Measurements from ENCODE around the gene RALGAPA2.

The RALGAPA2 gene

DNA sequence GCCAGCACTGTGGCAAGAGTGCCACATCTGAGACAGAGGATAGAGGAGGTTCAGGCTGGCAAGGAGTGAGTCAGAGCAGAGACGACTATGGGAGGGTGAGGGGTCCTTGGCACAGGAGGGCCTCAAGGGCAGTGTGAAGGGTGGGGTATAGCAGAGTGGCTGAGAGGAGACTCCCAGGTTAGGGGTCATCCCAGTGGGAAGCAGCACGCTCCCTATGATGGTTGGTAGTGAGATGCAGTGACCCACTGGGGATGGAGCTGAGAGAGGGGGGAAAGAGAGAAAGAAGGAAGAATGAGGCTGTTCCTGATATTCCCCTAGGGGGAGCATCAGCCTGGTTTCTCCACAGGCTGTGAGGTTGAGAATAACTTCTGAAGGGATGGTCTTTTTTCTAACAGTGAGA, 247.2 kb downstream of the RALGAPA2 start:
- DNase-seq (ENCODE audit: low spot score): no peak

DNA sequence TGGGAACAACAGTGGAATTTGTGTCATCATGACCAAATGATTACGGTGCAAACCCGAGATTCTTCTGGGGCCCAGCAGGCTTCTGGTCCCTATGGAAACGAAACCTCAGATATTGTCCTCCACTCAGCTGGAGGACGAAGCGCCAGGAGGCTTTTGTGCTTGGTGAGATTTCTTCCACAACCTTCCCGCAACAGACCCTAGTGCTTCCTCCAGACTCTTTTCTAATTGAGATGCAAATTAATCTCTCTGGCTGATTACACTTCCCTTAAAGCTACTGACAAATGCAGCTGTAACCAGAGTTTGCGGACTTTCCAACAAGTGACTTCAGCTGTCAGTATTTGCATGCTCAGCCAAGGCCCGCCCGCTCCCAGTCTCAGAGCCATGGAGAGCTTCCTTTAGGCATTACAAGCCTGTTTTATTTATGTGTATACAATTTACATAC, 248.5 kb downstream of the RALGAPA2 start:
- DNase-seq (ENCODE audit: low spot score): no peak

DNA sequence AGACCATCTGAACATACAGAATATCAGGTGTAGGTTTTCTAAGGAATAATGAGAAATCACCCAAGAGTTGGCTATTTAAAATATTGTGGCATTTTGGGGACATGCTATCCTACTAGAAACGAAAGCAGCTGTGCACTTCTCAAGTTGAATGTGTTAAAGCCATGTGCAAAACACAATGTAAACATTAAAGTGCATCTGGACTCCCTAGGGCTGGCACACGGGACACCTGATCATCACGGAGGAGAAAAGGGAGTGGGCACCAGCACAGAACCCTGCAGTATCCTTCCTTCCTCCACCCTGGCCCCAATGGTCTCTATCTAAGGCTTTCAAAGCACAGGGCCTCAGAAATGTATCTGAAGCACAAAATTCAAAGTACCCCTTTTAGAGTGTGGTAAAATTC, 250.3 kb downstream of the RALGAPA2 start:
- DNase-seq (ENCODE audit: low spot score): no peak

DNA sequence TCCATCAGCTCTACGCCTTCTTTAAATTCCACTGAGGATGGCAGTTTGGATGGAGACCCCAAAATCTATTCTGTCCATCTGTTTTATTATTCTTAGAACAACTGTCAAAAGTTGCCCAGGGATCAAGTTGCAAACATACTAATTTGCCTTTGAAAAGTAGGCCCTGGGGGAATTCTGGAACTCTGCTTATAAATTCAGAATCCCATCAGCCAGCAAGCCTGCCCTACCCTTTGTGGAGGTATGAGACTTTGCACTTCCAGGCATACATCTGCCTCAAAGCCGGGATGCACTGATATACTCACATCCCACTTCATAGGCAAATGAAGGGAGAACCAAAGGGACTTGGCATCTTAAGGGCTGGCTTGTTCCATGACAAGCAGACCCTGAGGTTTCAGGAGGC, 250.9 kb downstream of the RALGAPA2 start:
- no peak for DNase-seq (ENCODE audit: low spot score)

DNA sequence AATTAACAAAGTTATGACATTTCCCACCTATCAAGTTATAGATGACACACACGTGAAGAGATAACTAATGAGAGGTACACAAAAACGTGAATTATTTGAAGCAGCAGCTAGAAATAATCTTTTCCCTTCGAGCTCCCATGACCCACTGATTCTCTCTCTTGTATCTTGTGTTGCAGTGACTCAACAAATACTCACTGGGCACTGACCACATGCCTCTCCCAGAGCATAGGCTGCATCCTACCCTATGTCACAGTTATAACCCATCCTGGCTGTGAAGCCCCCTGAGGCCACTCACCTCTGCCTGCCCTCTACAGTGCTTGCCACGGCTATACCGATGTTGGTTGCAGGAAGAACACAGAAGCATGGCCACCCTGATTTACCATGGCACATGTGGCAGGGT, 252.7 kb downstream of the RALGAPA2 start:
- DNase-seq (ENCODE audit: low spot score): no peak

DNA sequence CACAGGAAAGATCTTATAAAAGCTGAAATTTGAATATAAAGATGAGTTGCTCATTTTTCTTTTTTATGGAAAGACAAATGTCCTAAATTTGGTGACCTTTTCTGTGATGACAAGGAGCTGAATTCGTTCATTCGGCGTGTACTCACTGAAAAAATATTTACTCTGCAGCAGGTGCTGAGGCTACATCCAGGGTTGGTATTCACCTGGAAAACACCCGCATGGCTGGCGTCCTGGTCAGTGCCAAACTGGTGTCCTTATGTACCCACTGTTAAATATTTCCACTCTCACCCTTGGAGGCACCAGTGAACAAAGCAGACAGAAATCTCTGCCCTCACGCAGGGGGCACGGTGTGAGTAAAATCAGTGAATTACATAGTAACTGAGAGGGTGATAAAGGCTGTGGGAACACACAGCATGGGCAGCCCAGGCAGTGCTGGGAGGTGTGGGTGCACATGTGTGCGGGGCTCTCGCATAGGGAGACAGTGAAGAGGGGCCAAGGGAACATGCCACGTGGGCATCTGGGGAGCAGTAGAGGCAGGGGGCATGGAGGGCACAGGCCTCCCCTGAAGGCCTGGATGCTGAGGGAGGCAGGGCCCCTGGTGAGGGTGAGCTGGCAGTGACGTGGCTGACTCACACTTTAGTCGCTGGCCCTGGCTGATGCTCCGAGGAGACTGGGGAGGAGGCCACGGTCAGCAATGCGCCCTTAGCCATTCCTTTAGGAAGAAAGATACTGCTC, 254.9 kb downstream of the RALGAPA2 start:
- DNase-seq (ENCODE audit: low spot score): no peak

DNA sequence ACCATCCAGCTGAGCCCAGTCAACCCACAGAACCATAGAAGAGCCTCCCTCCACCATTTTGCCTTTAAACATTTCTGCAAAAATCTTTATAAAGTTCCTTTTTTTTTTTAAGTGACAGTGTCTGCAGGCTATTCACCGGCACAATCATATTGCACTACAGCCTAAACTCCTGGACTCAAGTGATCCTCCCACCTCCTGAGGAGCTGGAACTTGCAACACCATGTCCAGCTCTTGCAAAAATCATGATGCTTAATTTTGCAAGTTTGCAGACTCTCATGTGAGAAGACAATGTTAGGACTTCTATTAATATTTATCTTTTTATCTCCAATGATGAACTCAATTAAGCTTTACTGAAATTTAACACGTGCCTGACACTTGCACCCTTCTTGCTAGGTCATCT, 255.7 kb downstream of the RALGAPA2 start:
- no peak for DNase-seq (ENCODE audit: low spot score)

DNA sequence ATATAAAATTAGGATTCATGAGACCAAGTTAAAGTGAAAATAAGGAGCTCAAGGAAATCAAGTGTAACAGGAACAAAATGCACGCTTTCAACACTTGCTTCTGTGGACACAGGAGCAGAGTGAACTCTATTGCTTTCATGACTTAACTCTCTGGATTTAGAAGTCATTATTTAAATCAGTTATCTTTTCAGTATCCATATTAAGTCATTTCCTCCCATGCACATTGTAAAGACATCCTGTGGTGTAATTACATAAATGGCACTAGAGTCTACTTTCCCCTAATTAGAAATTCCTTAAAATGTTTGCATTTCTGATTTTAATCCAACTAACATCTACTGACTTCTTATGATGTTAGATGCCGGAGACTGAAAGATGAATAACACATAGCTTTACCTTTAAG, 256.5 kb downstream of the RALGAPA2 start:
- no peak for DNase-seq (ENCODE audit: low spot score)

DNA sequence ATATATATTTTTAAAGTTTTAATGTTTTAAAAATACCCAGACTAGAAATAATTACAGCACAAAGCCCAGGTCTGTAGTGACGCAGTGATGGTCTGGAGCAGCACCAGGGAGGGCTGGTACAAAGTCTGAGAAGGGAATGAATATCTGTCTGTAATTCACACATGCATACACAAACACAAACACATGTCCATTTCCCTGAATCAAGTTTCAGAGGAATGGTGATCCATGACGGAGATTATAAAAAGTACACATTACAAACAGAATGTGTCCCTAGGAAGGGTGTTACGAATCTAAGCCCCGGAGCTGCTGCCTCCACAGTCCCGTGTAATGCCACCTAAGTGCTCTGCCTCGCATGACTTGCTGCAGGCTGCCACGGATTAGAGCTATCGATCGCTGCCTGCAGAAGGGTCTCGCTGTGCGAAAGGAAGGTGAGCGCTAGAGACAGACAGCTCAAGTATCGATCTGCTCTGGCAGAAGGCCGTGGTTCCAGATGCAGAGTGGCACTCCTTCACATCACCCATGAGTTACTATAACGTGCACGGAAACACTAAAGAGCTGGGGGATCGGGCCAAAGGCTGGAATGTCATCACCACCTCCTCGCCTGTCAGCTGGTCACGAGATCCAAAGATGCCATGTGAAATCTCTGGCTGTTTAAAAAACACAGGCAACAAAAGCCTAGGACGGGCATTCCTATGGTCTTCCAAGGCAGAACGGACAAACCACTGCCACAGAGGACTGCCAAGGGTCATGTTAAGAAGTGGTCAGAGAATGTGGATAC, 257.4 kb downstream of the RALGAPA2 start:
- no peak for DNase-seq (ENCODE audit: low spot score)

DNA sequence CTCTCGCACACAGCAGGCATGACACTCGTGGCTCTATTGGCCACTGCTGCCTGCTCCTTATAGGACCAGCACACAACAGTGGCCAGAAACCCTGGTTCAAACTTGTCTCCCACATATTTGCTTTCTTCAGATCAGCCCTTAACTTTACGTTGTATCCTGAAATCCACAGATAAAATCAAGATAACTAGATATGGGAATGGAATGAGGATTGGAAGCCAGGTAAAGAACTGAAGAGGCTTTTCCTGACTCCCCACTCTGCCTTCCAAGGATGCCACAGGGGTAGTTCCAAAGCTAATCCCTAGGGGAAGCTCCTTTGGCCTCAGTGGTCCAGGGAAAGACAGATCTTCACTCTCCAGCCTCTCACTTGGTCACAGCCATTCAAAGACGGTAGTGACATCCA, 258.1 kb downstream of the RALGAPA2 start:
- DNase-seq (ENCODE audit: low spot score): no peak

DNA sequence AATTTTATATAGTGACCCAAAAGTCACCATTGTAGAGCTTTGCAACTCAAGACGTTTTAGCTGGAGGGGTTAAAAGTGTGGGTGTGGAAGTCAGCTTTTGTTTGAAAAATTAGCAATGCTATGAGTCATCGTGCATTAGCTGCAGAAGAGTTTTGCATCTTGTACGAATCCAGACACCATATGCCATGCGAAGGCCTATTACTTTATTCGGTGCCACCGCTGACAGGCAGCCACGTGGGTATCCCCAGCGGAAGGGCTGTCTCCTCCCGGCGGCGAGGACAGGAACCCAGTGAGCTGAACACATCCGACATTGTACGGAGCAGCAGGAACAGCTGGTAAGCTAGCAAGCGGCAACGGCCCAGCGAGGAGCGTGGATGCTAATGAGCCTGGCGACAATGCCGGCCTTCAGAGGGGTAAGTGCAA, 260.2 kb downstream of the RALGAPA2 start:
- DNase-seq (ENCODE audit: low spot score): no peak

DNA sequence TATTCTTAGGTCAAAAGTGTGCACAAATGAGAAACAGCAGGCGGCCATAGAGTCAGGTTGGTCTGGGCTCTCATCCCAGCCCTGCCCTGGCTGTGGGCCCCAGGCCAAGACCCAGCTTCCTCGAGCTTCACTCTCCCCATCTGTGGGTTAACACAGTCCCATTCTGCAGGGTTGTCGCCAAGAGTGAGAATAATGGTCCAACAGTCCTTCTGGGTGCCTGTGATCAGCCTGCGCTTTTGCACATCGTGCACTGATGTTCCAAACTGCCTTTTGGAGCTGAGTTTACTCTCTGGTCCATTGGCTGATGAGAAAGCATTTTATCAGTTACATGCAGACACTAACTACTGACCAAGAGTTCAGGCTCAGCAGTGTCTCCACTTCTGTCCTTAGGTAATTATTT, 261.9 kb downstream of the RALGAPA2 start:
- DNase-seq (ENCODE audit: low spot score): no peak

DNA sequence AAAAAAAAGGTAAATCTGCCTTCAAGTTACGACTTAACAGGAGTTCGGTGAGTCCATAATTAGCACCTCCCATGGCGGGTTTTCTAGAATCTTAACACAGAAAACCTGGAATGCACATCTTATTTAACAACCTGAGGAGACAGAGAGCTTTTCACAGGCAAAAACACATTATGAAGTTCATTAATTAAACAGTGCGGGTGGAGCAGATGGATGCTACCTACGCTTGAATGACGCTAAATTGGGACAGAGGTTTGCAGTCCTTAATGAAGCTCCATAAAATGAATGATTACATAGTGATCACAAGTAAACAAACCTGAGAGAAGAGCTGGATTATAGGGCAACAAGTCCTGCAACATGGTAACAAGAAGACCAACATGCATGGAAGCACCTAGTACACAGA, 263.6 kb downstream of the RALGAPA2 start:
- no peak for DNase-seq (ENCODE audit: low spot score)

DNA sequence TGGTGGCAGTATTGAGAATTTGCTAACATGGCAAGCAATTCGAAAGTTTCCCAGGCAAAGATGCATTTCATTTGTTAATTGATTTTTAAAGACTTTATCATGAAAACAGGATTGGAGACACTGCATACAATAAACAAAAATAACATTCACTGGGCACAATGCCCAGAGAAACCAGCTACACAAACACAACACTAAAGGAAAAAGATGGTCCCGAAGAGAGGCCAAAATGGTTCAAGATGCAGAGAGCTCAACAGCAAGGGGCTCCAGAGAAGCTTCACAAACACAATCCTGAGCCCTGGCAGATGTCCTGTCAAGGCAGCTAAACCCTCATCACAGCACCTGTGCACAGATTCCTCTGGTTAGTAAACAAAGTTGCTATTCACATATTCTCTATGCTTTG, 265.2 kb downstream of the RALGAPA2 start:
- DNase-seq (ENCODE audit: low spot score): no peak

DNA sequence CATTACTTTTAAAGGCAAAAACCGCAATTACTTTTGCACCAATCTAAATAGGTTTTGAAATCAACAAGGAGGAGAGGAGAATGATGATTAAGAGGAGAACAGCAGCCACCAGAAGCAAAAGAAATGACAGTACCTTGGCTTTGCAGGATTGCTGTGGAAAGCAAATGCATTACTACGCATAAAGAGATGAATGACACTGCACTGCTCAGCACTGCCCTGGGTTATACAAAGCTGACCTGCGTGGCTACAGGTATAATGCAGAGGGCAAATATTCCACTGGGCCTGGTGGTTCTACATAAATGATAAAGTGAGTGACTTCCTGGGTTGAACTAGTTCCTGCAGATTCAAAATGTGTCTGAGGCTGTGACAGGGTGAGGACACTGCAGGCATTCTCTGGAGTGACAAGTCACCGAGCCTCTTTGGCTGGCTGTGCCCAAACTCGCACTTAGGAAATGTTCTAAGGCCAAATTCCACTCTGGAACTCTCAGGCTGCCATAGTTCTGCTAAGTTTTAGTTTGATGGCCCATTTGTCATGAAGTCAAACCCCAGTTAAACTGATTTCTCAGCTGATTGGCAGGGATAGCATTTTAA, 265.9 kb downstream of the RALGAPA2 start:
- no peak for DNase-seq (ENCODE audit: low spot score)

DNA sequence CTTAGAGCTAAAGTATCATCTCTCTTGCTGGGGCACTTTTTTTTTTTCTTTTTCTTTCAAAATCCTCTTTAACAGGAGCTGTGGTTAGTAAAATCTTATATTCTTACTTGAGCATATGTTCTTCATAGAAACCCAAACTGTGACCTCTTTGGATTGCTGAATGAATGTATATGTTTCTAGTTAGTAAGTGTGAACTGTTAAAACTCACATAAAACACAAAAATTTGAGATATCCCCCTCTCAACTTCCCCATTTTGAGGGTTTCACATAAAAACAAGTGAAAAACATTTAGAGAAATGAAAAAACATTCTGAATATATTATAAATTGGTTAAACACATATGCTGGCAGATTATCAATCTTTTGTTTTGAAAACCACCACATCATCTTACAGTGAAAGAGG, 266.4 kb downstream of the RALGAPA2 start:
- DNase-seq (ENCODE audit: low spot score): no peak

DNA sequence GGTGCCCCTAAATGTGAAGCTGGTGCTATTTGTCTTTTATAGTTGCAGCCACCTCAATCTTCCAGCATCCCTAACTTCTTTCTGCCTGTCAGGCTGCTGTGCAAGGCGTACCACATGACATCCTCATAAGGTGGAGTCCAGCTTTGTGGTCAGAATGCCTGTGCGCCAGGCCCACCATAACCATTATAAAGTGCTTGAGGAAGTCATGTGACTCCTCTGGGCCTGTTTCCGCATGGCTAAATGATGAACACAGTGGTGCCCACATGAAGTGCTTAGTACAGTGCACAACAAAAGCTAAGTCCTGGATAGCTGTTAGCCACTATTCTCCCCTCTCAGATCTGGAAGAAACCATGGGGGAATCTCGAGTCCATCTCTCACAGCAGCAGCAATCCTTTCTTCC, 268.9 kb downstream of the RALGAPA2 start:
- DNase-seq (ENCODE audit: low spot score): no peak

DNA sequence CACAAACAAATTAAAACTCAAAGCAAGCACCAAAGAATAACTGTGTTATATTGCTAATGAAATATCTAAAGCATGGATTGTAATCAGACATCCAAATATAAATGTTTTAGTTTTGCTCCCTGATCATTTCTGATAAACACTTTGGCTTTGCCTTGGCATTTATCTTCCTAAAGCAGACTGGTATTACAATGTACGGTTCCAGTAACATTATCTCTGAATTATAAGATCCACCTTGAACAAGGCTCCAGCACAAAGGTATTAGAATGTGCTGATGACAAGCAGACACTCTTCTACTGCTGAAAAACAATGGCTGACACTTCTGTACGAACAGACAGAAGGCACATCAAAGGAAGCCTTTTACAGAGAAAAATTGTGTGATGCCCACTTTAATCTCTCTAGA, 270.0 kb downstream of the RALGAPA2 start:
- no peak for DNase-seq (ENCODE audit: low spot score)

DNA sequence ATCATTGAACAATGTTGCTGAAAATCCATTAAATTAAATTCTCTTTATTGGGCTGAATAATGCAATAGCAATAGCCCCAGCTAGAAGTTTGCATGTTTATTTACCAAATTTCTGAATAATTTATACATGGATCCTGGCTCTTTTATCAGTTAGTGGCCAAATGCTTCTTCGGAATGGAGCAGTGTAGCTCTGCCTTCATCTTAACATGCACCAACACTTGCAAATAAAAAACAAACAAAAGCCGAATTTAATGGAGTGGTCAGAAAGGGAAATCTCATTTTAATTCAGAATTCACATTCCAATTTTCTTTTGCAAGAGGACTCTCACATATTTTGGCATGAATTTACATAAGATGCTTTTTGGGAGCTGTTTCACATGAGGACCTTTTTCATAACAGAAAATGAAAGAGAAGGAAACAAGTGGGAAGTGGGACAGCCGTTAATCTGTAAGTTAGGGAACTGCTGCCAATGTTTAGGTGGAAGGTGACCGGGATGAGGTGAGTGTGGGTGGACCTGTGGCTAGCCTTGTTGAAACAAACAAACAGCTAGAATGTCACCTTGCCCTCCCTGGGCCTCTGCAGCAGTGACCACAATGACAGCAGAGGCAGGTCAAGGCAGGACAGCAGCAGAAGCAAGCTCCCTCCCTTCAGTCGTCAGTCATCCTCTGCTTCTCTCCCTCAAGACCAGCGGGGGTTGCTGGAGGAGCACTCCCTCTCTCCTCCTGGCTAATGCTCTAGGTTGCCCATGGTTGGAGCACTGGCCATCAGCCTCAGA, 271.4 kb downstream of the RALGAPA2 start:
- no peak for DNase-seq (ENCODE audit: low spot score)

DNA sequence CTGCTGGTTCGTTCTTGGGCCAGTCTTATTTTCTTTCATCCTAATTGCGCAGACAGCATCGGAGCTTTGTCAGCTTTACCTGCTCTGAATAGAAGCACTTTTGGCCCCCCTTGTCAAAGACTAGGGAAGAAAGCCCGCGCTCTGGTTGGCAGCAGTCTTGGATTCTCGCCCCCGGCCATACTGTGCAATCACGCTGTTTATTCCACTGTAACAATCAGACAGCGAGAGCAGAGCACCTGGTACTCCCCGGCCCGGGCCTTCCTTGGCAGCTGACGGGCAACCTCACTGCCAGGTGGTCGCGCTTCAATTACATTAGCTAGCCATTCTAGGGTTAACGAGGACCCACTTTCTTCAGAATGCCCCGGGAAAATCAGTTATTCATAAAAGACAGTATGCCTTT, 272.0 kb downstream of the RALGAPA2 start:
- DNase-seq (ENCODE audit: low spot score): no peak

DNA sequence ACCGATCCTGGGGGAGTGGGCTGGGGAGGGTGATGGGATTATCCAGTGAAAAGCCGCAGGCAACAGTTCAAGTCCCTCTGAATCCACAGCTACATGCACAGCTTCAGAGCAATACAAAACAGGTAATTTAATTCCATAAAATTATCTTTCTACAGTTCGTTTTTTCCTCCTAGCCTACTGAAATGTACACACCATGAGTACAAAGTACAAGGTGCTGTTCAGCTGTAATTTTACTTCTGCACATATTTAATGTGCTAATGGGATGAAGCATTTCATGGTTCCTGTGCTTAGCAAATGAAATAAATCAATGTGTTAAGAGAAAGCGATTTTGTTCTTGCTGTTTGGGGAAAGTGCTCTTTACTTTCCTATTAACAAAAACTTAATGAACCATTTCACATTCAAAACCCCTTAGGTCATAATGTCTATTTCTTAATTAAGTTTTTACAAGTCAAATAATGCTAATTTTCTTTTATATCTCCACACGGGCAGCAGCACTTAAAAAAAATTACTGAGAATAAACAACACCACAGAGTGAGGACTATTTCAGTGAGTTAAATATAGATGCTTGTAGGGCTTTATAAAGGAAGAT, 272.7 kb downstream of the RALGAPA2 start:
- DNase-seq (ENCODE audit: low spot score): no peak

DNA sequence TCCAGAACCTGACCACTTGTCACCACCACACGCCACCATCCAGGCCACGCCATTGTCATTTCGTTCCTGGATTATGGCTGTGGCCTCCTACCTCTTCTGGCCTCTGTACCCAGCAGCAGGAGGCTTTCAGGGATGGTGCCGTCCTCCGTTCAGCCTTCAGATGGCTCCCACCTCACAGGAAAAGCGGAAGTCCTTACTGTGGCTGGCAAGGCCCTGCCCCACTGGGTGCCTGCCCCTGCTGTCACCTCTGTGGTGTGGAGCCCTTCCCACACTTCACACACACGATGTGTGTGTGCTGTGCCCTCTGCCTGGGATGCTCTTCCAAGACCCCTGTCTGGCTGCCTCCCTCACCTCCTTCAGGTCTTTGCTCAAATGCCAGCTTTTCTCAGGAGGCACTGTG, 275.1 kb downstream of the RALGAPA2 start:
- no peak for DNase-seq (ENCODE audit: low spot score)
